Endodermal cell (in vitro differentiated cells): ENCODE measurements around the gene FCHO1. TPM values are rescaled to one million over a fixed set of nuclear protein-coding genes. Genes with fewer than 3 reads are reported as not detected.
A peak's percentile ranks its signal among the peaks of the same experiment; 100 is the strongest.

Source experiments
- DNase-seq: peaks from one replicate; pipeline ENCODE4 v3.0.0-alpha.2; 2017
- H3K27ac ChIP-seq: 2 replicates; pipeline ENCODE4 v1.5.1; 2013; ENCODE audit warnings: mild to moderate bottlenecking, low read depth, low read length, moderate library complexity
- H3K27me3 ChIP-seq: 2 replicates; pipeline ENCODE4 v1.6.1; 2013; ENCODE audit warnings: mild to moderate bottlenecking, low read length, moderate library complexity; ENCODE audit not compliant: insufficient read depth, control insufficient read depth, poor library complexity, severe bottlenecking
- H3K36me3 ChIP-seq: 2 replicates; pipeline ENCODE4 v1.7.0; 2013; ENCODE audit warnings: mild to moderate bottlenecking, low read length, moderate library complexity; ENCODE audit not compliant: control insufficient read depth, insufficient read depth
- H3K4me1 ChIP-seq: one replicate; pipeline ENCODE4 v1.7.0; 2013; ENCODE audit warnings: low read length; ENCODE audit not compliant: control insufficient read depth, insufficient read depth
- H3K4me3 ChIP-seq: 2 replicates; pipeline ENCODE4 v1.5.1; 2013; ENCODE audit warnings: mild to moderate bottlenecking, low read length, moderate library complexity
- H3K9ac ChIP-seq: 2 replicates; pipeline ENCODE4 v1.6.1; 2013; ENCODE audit warnings: mild to moderate bottlenecking, low read length, moderate library complexity; ENCODE audit not compliant: poor library complexity, severe bottlenecking; ENCODE audit errors: extremely low read depth
- H3K9me3 ChIP-seq: 2 replicates; pipeline ENCODE4 v1.6.1; 2013; ENCODE audit warnings: mild to moderate bottlenecking, low read length, moderate library complexity; ENCODE audit not compliant: control insufficient read depth
- H3K27ac Mint-ChIP-seq: 2 replicates; pipeline ENCODE4 v1.8.0; 2020; ENCODE audit warnings: mixed read lengths
- H3K27me3 Mint-ChIP-seq: 2 replicates; pipeline ENCODE4 v1.8.0; 2021; ENCODE audit warnings: mild to moderate bottlenecking, mixed read lengths; ENCODE audit not compliant: insufficient read depth
- H3K36me3 Mint-ChIP-seq: 2 replicates; pipeline ENCODE4 v1.8.0; 2020; ENCODE audit warnings: low read depth, mixed read lengths
- H3K4me1 Mint-ChIP-seq: 2 replicates; pipeline ENCODE4 v1.8.0; 2020; ENCODE audit warnings: mixed read lengths
- H3K4me3 Mint-ChIP-seq: 2 replicates; pipeline ENCODE4 v1.8.0; 2020; ENCODE audit warnings: mild to moderate bottlenecking, moderate library complexity, mixed read lengths
- H3K9me3 Mint-ChIP-seq: 2 replicates; pipeline ENCODE4 v1.8.0; 2020; ENCODE audit warnings: mild to moderate bottlenecking, mixed read lengths
- CTCF ChIP-seq: fragments of 200-600 bp; sonication (generic); conservative IDR thresholded peaks from 2 replicates; pipeline ENCODE4 v1.5.0; 2021; ENCODE audit warnings: antibody characterized with exemption, mild to moderate bottlenecking
- WGBS, 2 experiments: methylation state at CpG; one replicate each; pipeline versions ENCODE4 v1.1.5 to v1.1.7; 2013; ENCODE audit warnings: missing lambda C conversion rate in 2 of 2, mixed read lengths in 1 of 2; ENCODE audit not compliant: insufficient coverage in 1 of 2, insufficient read length in 1 of 2; 5-methylcytosine and 5-hydroxymethylcytosine counted together
- total RNA-seq, 2 donors: library from RNA; stranded (reverse); fragmentation: NEBNext Ultra II Directional in 1 of 2; extraction: Animal tissue kit (Norgen Biotek cat#: 25700) in 1 of 2; gene quantifications; 2 replicates in 1 of 2; 3 replicates in 1 of 2; pipeline ENCODE4 v1.2.1, GENCODE V29; 2021

The FCHO1 gene
- total RNA-seq, 2 donors from 2014 or later: 8.5 to 10.2 TPM

GRCh38 chr19:17724655-17725054 is 26.6 kb upstream of the FCHO1 start:
- no peak overlapping the region for H3K4me3 ChIP-seq
- H3K9ac ChIP-seq: no peak overlapping the region
- 94 to 97% methylated on average over 6 to 7 of the region's 7 CpGs for WGBS, 2 experiments
- Mint-ChIP-seq H3K4me1 (peaks cover 12% of the 10 kb centered on the region), H3K27ac (no peak overlapping the region), H3K4me3 (no peak overlapping the region), H3K36me3 (peaks cover 54% of the 10 kb centered on the region), H3K9me3 (no peaks in the 10 kb centered on the region), H3K27me3 (no peaks in the 10 kb centered on the region)
- peaks cover 53% of the 10 kb centered on the region for H3K36me3 ChIP-seq
- H3K4me1 ChIP-seq: no peaks in the 10 kb centered on the region
- TF ChIP-seq CTCF: no peak
- no peak for DNase-seq
- no peaks in the 10 kb centered on the region for H3K27me3 ChIP-seq
- H3K9me3 ChIP-seq: no peaks in the 10 kb centered on the region
- H3K27ac ChIP-seq: no peak overlapping the region

GRCh38 chr19:17725422-17726078 is 25.7 kb upstream of the FCHO1 start:
- no peak overlapping the region for H3K27ac ChIP-seq
- H3K4me3 ChIP-seq: no peak overlapping the region
- no peaks in the 10 kb centered on the region for H3K27me3 ChIP-seq
- Mint-ChIP-seq H3K4me1 (peaks cover 6% of the 10 kb centered on the region), H3K4me3 (no peak overlapping the region), H3K27me3 (no peaks in the 10 kb centered on the region), H3K9me3 (no peaks in the 10 kb centered on the region), H3K27ac (no peak overlapping the region), H3K36me3 (peaks cover 58% of the 10 kb centered on the region)
- H3K36me3 ChIP-seq: peaks cover 62% of the 10 kb centered on the region
- TF ChIP-seq CTCF: peak; percentile 77
- WGBS, 2 experiments: 90% methylated on average over 8 to 21 of the region's 21 CpGs
- H3K9me3 ChIP-seq: no peaks in the 10 kb centered on the region
- no peak overlapping the region for H3K9ac ChIP-seq
- H3K4me1 ChIP-seq: no peaks in the 10 kb centered on the region
- DNase-seq: peak; percentile 80

GRCh38 chr19:17726136-17726741 is 25.0 kb upstream of the FCHO1 start:
- Histone ChIP-seq H3K4me3 (no peak overlapping the region), H3K4me1 (no peaks in the 10 kb centered on the region), H3K27me3 (no peaks in the 10 kb centered on the region), H3K27ac (no peak overlapping the region), H3K9ac (no peak overlapping the region), H3K9me3 (no peaks in the 10 kb centered on the region), H3K36me3 (peaks cover 68% of the 10 kb centered on the region)
- WGBS, 2 experiments: 95% methylated on average over 26 to 59 of the region's 59 CpGs
- TF ChIP-seq CTCF: no peak
- H3K4me1 Mint-ChIP-seq: no peaks in the 10 kb centered on the region
- H3K9me3 Mint-ChIP-seq: no peaks in the 10 kb centered on the region
- no peak overlapping the region for H3K27ac Mint-ChIP-seq
- H3K4me3 Mint-ChIP-seq: no peak overlapping the region
- no peaks in the 10 kb centered on the region for H3K27me3 Mint-ChIP-seq
- peaks cover 60% of the 10 kb centered on the region for H3K36me3 Mint-ChIP-seq
- DNase-seq: no peak
